HG03442 (cell line): Measurements from ENCODE around the gene STRIT1.
"Not testable (repeated sequence)": the region's sequence is repeated elsewhere in the genome, so short reads cannot be mapped to it uniquely, and the experiment has no call there.

Experiments
- ATAC-seq: cut with Tn5 transposase; IDR thresholded peaks from one replicate; pipeline ENCODE4 v1.9.1; 2021; ENCODE audit warnings: mild to moderate bottlenecking, moderate library complexity; ENCODE audit not compliant: unreplicated experiment

STRIT1 gene

DNA sequence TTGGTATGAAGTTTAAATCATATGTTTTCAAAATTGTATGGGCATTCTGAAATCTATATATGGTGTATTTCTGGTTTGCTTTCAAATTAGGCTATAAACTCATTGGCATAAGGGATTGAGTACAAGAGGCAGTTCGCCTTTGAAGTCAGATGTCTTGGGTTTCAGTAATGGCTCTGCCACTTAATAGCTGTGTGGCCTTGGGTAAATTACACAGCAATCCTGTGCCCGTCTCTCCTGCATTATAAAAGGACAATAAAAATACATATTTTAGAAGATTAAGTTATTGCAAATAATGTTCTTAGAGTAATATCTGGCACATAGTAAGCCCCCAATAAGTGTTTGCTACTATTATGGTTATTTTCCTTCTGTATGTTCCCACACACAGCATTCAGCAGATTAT is 20.4 kb upstream of the STRIT1 start:
- no peak for ATAC-seq

DNA sequence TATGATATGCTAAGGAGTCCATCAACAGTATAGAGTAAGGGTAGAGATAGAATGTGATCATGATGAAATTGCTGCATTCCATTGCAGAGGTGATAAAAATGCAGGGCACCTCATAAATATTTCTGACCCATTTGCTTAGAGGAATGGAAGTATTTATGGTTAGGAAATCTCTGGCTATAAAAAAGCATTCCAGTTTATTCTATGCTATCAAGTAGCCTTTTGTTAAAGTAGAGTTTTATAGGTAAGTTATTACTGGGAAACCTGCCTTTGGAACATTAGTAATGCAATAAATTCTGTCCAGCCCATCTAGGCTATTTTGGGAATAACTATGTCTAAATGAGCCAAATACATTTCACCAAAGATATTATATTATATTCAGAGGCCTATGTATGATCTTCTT is 19.8 kb upstream of the STRIT1 start:
- no peak for ATAC-seq

DNA sequence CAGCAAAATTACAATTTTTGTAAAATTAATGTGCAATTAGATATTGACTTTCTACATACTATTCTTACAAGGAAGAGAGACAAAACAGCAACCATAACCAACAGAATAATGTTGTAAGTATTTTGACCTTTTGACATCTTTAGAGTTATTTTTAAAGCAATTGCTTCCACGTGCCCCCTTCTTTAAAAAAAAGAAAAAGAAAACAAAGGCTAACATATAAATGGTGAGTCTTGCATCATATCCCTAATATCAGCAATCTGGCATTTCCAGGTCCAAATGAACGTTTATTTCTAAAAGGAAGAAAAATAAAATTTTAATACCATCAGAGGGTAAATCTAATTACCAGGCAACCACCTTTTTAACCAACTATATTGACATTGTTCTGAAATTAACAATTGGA is 19.3 kb upstream of the STRIT1 start:
- ATAC-seq = no peak

DNA sequence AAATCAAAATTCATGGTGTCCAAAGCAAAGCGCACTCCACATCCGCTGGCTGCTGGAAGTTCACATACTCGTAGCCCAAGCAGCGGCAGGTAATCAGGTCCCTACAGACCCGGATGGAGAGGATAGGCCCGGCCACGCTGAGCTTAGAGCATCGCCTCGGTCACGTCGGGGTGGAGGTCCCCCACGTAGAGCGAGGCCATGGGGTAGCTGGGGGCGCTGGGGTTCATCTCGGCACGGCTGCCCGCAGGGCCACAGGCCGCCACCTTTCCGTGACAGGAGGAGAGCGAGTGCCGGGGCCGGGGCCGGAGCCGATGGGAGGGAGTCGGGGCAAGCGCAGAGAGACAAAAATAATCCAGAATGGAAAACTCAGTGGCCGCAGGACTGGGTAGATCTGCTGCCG is 16.1 kb upstream of the STRIT1 start:
- ATAC-seq = no peak

DNA sequence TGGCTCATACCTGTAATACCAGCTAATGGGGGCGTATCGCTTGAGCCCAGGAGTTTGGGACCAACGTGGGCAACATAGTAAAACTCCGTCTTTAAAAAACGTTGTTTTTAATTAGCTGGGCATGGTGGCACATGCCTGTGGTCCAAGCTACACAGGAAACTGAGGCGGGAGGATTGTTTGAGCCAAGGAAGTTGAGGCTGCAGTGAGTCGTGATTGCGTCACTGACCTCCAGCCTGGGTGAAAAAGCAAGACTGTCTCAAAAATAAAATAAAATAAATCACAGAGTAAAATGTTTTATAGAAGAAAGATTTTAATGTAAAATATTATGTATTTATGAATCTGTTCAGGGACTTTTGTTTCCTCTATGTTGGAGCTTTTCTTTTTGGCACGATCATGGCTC is 15.3 kb upstream of the STRIT1 start:
- ATAC-seq = no peak

DNA sequence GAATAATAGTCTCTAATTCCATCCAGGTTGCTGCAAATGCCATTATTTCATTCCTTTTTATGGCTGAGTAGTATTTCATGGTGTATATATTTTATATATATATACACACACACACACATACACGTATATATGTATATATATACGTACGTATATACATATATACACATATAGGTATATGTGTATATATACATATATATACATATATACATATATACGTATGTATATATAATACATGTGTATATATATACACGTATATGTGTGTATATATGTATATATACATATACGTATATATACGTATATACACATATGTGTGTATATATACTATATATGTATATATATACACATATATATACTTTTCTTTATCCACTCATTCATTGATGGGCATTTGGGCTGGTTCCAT is 13.7 kb upstream of the STRIT1 start:
- no peak for ATAC-seq

DNA sequence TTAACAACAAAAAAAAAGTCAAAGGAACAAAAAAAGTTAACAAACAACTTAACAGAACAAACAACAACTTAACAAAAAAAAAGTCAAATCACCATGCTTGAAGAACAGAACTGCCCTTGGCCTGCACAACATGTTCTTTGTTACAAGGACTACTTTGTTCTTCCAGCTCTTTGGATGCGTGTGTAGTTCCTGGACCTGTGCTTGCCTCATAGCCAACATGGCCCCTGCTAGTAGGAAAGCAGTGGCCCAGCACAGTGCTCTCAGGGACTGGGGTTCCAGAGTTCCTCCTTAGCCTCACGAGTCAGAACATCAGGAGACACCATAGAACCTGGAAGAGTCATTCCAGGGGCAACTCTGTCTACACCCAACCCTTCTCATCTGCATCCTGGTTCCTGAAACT is 10.9 kb upstream of the STRIT1 start:
- ATAC-seq = no peak

DNA sequence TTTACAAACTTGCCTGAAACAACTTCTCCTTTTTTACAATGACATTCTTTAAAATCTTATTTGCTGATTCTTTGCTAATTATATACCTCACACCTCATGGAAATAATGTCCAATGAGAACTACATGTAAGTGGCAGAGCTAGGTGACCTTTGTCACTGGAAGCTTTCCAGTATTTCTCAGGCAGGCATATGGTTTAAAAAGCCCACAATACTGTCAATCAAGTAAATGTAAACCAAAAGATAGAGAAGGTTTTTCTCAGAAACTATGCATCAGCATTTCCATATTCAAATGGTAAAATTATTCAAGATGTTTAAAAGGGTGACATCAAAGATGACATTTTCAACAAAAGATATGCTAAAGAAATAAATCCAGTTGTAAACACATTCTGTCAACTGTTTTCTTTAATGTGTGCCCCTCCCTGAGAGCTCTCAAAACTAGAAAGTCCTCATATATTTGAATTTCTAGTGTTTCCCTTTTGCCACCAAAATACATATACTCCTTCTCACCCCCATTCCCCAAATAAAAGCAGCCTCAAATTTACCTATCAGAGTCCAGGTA is 10.1 kb upstream of the STRIT1 start:
- ATAC-seq = no peak

DNA sequence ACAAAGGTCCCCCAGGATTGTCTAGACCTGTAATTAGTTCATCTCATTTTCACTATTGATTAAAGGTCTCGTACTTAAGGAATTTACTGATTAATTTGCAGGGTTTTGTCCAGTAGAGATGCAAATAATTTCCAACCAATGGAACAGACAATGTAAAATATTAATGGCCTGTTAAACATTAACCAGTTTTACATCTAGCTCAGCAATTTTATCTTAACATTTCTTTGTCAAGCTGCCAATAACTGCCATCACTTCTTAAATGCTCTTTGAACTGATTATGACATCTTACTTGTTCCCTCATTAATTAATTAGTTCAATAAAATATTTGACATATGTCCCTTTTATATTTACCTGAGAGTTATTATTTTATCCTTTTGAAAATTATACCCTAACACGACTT is 9.4 kb upstream of the STRIT1 start:
- ATAC-seq = no peak

DNA sequence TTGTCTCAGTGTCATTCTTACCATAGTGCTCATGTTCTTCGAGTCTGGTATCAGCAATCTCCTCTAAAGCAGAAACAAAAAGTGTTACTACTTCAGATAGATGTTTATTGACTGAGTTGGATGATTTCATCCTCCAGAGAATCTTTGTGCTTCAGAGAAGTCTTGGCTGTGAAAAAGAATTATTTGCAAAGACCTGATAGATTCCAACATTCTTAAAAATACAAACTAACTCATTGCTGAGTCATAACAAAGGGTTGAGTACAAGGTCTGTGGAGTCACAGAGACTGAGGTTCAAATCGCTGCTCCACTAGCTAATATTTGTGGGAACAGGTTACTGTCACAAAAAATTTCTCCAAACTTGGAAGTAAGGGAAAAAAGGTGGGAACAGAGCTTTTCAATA is 9.0 kb upstream of the STRIT1 start:
- no peak for ATAC-seq

DNA sequence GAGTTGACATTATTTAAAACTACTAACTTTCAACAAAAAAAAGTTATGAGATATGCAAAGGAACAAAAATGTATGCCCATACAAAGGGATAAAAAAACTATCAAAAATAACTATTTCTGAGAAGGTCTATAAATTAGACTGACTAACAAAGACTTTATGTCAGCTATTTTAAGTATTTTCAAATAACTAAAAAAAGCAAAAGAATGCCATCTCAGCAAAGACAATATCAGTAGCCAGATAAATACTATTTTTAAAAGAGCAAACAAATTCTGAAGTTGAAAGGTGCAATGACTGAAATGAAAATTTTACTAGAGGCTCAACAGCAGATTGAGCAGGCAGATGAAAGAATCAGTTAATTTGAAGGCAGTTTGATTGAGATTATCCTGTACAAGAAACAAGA is 3.6 kb upstream of the STRIT1 start:
- ATAC-seq = no peak

DNA sequence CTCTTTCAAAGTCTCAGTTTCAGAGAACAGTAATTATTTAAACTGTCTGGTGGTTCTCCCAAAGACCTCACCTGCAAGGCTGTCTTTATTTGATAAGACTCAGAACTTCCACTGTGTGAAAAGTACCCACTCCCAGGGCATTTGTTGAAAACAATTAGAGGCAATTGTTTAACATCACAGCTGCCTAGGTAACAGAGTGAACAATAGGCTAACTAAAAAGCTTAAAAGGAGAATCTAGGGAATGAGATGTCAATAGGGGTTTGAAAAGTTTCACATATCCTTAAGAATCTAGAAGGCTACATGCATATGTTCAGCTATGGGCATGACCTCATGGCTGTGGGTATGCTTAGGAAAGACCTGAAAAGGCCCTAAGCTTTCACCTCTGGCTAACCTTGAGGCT is 2.9 kb upstream of the STRIT1 start:
- ATAC-seq = no peak

DNA sequence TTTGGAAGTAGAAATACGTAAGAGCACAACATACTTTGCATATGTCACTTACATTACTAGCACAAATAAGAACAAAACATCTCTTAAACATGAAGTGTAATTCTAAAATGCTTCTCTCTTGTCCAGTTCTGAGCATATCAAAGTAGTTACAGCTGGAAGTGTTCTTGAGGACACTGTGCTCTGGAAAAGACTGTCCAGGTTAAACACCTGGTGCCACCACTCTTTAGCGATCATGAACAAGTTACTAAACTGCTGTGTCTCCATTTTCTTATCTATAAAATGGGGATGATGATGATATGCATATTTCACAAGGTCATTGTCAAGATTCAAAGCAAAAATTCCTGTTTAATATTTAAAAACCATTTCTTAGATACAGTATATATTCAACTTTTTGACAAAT is 790 bp downstream of the STRIT1 start:
- no peak for ATAC-seq

DNA sequence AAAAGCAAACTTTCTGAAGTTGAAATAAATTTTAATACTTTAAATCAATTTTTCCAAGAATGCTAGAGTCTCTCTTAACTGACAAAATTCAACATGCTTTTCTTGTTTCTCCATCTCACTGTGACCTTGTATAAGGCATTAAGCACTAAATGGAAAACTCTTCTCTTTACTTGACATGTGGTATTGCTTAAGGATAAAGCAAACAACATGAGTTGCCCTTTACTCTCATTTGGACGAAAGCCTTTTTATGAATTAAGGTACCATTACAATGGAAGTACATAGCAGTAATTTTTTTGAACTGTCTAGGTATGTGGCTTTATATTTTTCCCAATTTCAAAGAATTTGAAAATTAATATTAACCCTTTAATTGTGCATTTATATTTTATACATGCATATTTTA is 1.4 kb downstream of the STRIT1 start:
- no peak for ATAC-seq

DNA sequence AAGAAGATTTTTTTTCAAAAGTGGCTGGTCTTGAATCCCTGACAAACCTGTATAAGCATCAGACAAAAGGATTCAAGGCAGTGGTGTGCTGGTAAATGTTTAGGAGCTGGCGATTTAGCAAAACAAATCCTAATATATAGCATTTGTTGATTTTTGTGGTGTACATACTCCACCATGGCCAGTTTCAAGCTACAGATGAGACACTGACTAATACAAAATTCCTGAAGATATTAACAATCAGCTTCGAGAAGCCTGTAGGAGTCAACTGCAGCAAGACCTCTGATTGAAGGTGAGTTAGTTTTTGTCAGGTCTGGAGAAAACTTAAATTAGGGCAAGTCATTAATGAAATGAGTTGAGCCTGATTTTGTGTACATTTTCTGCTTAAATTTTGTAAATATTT is 6.7 kb downstream of the STRIT1 start:
- ATAC-seq = no peak

DNA sequence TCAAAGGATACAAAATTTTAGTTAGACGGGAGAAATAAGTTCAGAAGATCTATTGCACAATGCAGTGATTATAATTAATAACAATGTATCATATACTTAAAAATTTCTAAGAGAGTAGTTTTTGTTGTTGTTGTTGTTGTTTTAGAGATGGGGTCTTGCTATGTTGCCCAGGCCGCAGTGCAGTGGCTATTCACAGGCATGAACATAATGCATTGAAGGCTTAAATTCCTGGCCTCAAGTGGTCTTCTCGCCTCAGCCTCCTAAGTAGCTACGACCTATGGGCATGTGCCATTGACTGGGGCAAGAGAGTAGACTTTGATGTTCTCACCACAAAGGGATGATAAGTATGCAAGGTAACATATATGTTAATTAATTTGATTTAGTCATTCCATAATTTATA is 7.5 kb downstream of the STRIT1 start:
- ATAC-seq = no peak

DNA sequence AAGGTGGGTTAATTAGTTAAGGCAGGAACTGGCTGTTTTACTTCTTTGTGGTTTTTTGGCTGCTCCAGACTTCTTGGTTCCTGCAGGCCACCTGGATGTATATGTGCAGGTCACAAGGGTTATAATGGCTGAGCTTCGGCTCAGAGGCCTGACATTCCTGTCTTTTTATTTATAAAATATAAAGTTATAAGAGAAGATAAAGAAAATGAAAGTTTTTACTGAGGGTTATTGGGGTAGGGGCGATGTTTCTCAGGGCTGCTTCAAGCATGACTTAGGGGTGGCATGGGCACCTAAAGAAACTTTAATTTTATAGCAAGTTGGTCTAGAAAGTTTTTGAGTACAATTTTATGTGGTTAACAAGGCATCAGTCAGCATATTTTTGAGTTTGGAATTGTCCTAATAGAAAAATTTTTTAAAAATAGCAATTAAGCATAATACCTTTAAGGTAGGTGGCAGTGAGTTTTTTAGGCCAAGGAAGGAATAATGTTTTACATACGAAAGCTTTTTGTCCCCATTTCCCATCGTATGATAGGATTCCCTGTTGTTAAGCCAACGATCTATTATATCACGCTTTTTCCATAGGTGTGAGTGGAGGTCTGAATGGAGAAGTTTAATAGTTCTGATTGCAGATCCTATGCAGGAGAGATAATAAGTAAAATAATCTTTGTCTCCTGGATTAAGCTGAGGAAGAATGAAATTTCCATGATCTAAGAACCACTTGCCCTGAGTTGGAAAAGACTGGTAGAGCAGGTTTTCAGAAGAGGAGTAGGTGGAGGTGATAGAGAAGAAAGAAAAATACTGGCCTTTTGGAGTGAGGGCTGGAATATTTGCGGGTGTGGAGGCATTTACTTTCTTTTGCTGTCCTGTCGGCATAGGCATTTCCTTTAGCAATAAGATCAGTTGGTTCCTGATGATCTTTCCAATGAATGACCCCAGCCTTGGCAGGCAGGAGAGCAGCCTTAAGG is 10.1 kb downstream of the STRIT1 start:
- no peak for ATAC-seq

DNA sequence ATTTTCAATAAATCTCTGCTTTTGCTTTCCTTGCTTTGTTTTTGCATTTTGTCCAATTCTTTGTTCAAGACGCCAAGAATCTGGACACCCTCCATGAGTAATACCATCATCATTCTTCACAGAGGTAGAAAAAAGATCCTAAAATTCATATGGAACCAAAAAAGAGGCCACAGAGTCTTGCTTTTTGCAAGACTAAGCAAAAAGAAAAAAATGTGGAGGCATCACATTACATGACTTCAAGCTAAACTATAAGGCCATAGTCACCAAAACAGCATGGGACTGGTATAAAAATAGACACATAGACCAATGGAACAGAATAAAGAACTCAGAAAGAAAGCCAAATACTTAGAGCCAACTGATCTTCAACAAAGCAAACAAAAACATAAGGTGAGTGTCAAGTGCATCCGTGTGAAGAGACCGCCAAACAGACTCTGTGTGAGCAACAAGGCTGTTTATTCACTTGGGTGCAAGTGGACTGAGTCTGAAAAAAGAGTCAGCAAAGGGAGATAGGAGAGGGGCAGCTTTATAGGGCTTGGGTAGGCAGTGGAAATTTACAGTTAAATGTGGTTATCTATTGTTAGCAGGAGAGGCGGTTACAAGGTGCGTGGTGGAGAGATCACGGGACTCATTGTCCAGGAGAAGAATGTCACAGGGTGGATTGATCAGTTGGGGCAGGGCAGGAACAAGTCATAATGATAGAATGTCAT is 10.9 kb downstream of the STRIT1 start:
- ATAC-seq = no peak

DNA sequence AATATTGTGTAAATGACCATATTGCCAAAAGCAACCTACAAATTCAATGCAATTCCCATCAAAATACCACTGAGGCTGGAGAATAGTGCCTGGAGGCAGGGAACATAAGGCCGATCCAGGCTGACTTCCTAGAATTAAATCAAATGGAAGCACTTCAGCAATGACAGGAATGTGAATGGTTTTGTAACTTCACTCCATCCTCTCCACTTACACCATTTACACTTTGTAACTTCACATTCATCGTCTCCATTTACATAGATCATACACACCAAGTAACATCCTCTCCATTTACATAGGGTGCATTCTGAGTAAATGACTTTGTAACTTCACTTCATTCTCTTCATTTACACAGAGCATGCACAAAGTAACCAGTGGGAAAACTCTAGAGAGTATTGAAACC is 11.6 kb downstream of the STRIT1 start:
- no peak for ATAC-seq

DNA sequence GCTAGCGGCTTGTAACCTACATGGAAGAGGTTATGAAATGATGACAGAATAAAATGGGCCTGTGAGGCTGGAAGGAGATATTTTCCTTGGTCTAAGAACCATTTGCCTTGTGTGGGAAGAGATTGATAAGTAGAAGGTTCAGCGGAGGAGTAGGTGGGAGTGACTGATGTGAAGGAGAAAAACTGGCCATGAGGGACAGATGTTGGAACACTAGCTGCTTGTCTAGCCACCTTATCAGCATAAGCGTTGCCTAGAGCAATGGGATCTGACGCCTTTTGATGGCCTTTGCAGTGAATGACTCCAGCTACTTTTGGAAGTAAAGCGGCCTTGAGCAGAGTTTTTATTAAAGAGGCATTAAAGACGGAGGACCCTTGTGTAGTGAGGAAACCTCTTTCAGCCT is 17.4 kb downstream of the STRIT1 start:
- ATAC-seq = not testable (repeated sequence)

DNA sequence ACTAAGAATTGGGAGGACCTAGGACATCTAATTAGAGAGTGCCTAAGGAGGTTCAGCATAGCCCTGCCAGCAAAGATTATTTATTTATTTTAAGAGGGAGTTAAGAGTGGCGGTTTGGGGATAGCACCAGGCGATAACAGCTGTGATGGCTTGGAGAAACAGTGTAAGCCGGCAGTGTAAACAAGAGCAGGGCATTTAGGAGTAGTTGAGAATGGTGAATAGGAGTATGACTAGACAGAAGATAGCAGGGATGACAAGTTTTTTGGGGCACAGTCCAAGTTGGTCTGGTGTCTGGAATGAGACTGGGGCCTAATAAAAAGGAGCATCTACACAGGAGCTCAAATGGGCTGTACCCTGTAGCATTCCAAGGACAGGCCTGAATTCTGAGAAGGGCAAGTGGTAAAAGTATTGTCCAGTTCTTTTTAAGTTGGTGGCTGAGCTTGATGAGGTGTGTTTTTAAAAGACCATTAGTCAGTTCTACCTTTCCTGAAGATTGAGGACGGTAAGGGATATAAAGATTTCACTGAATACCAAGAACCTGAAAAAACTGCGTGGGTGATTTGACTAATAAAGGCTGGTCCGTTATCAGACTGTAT is 18.2 kb downstream of the STRIT1 start:
- not testable (repeated sequence) for ATAC-seq

DNA sequence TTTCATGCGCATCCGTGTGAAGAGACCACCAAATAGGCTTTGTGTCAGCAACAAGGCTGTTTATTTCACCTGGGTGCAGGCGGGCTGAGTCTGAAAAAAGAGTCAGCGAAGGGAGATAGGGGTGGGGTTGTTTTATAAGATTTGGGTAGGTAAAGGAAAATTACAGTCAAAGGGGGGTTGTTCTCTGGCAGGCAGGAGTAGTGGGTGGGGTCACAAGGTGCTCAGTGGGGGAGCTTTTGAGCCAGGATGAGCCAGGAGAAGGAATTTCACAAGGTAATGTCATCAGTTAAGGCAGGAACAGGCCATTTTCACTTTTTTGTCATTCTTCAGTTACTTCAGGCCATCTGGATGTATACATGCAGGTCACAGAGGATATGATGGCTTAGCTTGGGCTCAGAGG is 19.0 kb downstream of the STRIT1 start:
- not testable (repeated sequence) for ATAC-seq
